ENCODE measurements around the gene RPL14. TPM values are rescaled to one million over a fixed set of nuclear protein-coding genes. Genes with fewer than 3 reads are reported as not detected.
A peak's percentile ranks its signal among the peaks of the same experiment; 100 is the strongest.

RPL14 gene
- total and polyA plus RNA-seq, 2 of the 13 experiments (the other 11 are each of a cell fraction or from before 2014, with no cell fraction given), result 502 to 1,291 TPM

DNA sequence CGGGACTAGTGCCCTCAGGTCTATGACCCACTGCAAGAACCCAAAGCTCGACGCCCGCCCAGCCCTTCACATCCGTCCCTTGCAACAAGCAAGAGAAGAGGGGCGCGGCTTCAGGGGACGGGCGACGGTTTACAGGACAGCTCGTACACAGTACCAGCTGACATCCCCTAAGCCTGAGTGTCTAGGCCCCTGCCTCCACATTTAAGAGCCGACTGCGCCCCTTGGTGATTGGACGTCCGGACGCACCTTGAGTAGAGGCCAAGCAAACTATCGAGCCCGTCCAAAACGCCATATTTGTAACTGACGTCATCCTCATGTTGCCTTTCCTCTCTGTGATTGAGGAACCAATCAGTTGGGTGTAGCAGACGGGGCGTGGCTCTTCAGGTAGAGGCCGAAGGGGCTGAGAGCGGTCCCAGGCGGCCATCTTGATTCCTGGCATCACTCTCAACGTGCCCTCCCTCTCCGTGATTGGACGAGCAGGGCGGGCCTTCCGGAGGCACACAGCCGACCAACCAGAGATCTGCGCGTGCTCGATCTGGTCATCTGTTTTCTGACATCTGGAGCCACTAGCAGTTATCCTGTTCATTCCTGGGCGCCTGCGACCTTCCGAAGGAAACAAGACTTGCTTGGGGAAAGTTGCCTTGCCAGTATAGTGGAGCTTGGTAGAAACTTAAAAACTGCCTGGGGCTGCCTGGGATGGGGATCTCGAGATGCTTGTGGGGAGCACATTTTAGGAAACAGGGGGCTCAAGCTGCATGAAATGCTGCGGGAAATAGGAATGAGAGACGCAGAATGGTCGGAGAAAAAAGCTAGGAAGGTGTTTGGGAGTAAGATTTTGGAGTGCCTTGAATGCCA lies 4.0 kb upstream of the RPL14 start (continued):
- TF ChIP-seq ZBTB8A (CRISPR knock-in tag; IDR thresholded peaks at IDR 0.05; ENCODE audit: borderline replicate concordance, low read depth), result no peak
- TF ChIP-seq, protein P1, sequence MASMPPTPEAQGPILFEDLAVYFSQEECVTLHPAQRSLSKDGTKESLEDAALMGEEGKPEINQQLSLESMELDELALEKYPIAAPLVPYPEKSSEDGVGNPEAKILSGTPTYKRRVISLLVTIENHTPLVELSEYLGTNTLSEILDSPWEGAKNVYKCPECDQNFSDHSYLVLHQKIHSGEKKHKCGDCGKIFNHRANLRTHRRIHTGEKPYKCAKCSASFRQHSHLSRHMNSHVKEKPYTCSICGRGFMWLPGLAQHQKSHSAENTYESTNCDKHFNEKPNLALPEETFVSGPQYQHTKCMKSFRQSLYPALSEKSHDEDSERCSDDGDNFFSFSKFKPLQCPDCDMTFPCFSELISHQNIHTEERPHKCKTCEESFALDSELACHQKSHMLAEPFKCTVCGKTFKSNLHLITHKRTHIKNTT (CRISPR knock-in tag; IDR thresholded peaks at IDR 0.05), result no peak
- no peak for TF ChIP-seq CHCHD3 (CRISPR knock-in tag; IDR thresholded peaks at IDR 0.05)
- no peak for TF ChIP-seq ZNF20 (CRISPR knock-in tag; IDR thresholded peaks at IDR 0.05)
- TF ChIP-seq, protein P2, sequence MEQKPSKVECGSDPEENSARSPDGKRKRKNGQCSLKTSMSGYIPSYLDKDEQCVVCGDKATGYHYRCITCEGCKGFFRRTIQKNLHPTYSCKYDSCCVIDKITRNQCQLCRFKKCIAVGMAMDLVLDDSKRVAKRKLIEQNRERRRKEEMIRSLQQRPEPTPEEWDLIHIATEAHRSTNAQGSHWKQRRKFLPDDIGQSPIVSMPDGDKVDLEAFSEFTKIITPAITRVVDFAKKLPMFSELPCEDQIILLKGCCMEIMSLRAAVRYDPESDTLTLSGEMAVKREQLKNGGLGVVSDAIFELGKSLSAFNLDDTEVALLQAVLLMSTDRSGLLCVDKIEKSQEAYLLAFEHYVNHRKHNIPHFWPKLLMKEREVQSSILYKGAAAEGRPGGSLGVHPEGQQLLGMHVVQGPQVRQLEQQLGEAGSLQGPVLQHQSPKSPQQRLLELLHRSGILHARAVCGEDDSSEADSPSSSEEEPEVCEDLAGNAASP (CRISPR knock-in tag; IDR thresholded peaks at IDR 0.05; ENCODE audit: borderline replicate concordance), result no peak
- TF ChIP-seq, protein P3, sequence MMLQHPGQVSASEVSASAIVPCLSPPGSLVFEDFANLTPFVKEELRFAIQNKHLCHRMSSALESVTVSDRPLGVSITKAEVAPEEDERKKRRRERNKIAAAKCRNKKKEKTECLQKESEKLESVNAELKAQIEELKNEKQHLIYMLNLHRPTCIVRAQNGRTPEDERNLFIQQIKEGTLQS (CRISPR knock-in tag; IDR thresholded peaks at IDR 0.05), result peak; percentile 83
- peak; percentile 85 for TF ChIP-seq DR1 (CRISPR knock-in tag; IDR thresholded peaks at IDR 0.05)
- TF ChIP-seq ZNF891 (CRISPR knock-in tag; IDR thresholded peaks at IDR 0.05), result peak; percentile 74
- peak; percentile 53; the same call in 1 of the 2 replicates for TF ChIP-seq MXD4 (CRISPR knock-in tag; IDR thresholded peaks at IDR 0.05)
- TF ChIP-seq POLR2AphosphoS2 (IDR thresholded peaks at IDR 0.05; ENCODE audit: low read depth, low read length), result no peak
- TF ChIP-seq ARNTL (CRISPR knock-in tag; IDR thresholded peaks at IDR 0.05), result peak; percentile 79; the same call in 1 of the 2 replicates
- TF ChIP-seq TP53 (CRISPR knock-in tag; conservative IDR thresholded peaks at IDR 0.05), result no peak
- TF ChIP-seq MEIS1 (CRISPR knock-in tag; IDR thresholded peaks at IDR 0.05; ENCODE audit: borderline replicate concordance), result peak; percentile 79; the same call in 1 of the 2 replicates
- TF ChIP-seq ZFX (CRISPR knock-in tag; IDR thresholded peaks at IDR 0.05; ENCODE audit: low read depth), result peak; percentile 93
- no peak for TF ChIP-seq ZNF263 (CRISPR knock-in tag; IDR thresholded peaks at IDR 0.05)
- peak; percentile 39; the same call in 1 of the 2 replicates for TF ChIP-seq TBX2 (CRISPR knock-in tag; IDR thresholded peaks at IDR 0.05; ENCODE audit: borderline replicate concordance)
- TF ChIP-seq, protein P4, sequence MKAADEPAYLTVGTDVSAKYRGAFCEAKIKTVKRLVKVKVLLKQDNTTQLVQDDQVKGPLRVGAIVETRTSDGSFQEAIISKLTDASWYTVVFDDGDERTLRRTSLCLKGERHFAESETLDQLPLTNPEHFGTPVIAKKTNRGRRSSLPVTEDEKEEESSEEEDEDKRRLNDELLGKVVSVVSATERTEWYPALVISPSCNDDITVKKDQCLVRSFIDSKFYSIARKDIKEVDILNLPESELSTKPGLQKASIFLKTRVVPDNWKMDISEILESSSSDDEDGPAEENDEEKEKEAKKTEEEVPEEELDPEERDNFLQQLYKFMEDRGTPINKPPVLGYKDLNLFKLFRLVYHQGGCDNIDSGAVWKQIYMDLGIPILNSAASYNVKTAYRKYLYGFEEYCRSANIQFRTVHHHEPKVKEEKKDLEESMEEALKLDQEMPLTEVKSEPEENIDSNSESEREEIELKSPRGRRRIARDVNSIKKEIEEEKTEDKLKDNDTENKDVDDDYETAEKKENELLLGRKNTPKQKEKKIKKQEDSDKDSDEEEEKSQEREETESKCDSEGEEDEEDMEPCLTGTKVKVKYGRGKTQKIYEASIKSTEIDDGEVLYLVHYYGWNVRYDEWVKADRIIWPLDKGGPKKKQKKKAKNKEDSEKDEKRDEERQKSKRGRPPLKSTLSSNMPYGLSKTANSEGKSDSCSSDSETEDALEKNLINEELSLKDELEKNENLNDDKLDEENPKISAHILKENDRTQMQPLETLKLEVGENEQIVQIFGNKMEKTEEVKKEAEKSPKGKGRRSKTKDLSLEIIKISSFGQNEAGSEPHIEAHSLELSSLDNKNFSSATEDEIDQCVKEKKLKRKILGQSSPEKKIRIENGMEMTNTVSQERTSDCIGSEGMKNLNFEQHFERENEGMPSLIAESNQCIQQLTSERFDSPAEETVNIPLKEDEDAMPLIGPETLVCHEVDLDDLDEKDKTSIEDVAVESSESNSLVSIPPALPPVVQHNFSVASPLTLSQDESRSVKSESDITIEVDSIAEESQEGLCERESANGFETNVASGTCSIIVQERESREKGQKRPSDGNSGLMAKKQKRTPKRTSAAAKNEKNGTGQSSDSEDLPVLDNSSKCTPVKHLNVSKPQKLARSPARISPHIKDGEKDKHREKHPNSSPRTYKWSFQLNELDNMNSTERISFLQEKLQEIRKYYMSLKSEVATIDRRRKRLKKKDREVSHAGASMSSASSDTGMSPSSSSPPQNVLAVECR (CRISPR knock-in tag; IDR thresholded peaks at IDR 0.05; ENCODE audit: borderline replicate concordance), result peak; percentile 94
- TF ChIP-seq, protein P5, sequence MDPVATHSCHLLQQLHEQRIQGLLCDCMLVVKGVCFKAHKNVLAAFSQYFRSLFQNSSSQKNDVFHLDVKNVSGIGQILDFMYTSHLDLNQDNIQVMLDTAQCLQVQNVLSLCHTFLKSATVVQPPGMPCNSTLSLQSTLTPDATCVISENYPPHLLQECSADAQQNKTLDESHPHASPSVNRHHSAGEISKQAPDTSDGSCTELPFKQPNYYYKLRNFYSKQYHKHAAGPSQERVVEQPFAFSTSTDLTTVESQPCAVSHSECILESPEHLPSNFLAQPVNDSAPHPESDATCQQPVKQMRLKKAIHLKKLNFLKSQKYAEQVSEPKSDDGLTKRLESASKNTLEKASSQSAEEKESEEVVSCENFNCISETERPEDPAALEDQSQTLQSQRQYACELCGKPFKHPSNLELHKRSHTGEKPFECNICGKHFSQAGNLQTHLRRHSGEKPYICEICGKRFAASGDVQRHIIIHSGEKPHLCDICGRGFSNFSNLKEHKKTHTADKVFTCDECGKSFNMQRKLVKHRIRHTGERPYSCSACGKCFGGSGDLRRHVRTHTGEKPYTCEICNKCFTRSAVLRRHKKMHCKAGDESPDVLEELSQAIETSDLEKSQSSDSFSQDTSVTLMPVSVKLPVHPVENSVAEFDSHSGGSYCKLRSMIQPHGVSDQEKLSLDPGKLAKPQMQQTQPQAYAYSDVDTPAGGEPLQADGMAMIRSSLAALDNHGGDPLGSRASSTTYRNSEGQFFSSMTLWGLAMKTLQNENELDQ (CRISPR knock-in tag; IDR thresholded peaks at IDR 0.05; ENCODE audit: borderline replicate concordance), result no peak
- TF ChIP-seq KDM5A (IDR thresholded peaks at IDR 0.05; ENCODE audit: borderline replicate concordance, low read length), result peak; percentile 76
